Parathyroid adenoma (tissue), 2 donors: ENCODE measurements around the gene LCN9.

ENCODE experiments used
- H2AFZ ChIP-seq: fragments of 300-600 bp; sonication (generic); one replicate; pipeline ENCODE4 v1.7.0; 2017; ENCODE audit warnings: antibody characterized with exemption, mild to moderate bottlenecking
- H3K27ac ChIP-seq: fragments of 300-600 bp; sonication (generic); one replicate; pipeline ENCODE4 v1.7.0; 2017
- H3K27me3 ChIP-seq: fragments of 300-600 bp; sonication (generic); one replicate; pipeline ENCODE4 v1.7.0; 2017; ENCODE audit warnings: low read length; ENCODE audit not compliant: control insufficient read depth, insufficient read depth
- H3K36me3 ChIP-seq: fragments of 300-600 bp; sonication (generic); one replicate; pipeline ENCODE4 v1.7.0; 2017; ENCODE audit warnings: low read length; ENCODE audit not compliant: control insufficient read depth, insufficient read depth
- H3K4me1 ChIP-seq: fragments of 300-600 bp; sonication (generic); one replicate; pipeline ENCODE4 v1.7.0; 2017; ENCODE audit warnings: control low read depth
- H3K4me2 ChIP-seq: fragments of 300-600 bp; sonication (generic); one replicate; pipeline ENCODE4 v1.7.0; 2017; ENCODE audit warnings: low read length
- H3K4me3 ChIP-seq: fragments of 300-600 bp; sonication (generic); one replicate; pipeline ENCODE4 v1.7.0; 2017; ENCODE audit warnings: low read depth, low read length
- H3K79me2 ChIP-seq: fragments of 300-600 bp; sonication (generic); one replicate; pipeline ENCODE4 v1.7.0; 2017; ENCODE audit warnings: control low read depth
- H3K9ac ChIP-seq: fragments of 300-600 bp; sonication (generic); one replicate; pipeline ENCODE4 v1.7.0; 2017; ENCODE audit warnings: mild to moderate bottlenecking
- H3K9me3 ChIP-seq: fragments of 300-600 bp; sonication (generic); one replicate; pipeline ENCODE4 v1.7.0; 2017; ENCODE audit warnings: low read length; ENCODE audit not compliant: control insufficient read depth
- TF ChIP-seq, protein P1 (sequence below): fragments of 300-600 bp; sonication (generic); IDR thresholded peaks from one replicate; pipeline ENCODE4 v1.7.0; 2017; ENCODE audit warnings: antibody characterized with exemption, mild to moderate bottlenecking
- donor health status: primary hyperparathyroidism.

Gene LCN9

DNA sequence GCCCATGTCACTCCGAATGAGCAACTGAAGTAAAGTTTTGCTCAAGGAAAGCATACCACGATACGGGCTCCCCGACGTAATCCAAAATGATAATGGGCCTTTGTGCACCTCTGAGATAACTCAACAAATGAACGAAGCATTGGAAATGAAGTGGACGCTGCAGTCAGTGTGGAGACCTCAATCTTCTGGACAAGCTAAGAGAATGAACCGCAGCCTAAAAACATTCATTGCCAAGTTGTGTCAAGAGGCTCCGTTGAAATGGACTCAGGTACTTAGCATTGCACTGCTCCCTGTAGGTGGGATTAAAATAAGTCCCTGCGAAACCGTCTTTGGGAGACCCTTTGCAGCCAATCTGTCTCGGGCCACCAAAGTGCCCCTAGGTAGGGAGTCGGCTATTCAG is 3.9 kb upstream of the LCN9 start:
- Histone ChIP-seq H3K79me2 (no peaks in the 10 kb centered on the region), H3K4me2 (no peak overlapping the region), H3K4me1 (peaks cover 9% of the 10 kb centered on the region), H3K4me3 (no peak overlapping the region), H3K27me3 (no peaks in the 10 kb centered on the region), H2AFZ (no peak overlapping the region), H3K9me3 (no peaks in the 10 kb centered on the region), H3K36me3 (no peaks in the 10 kb centered on the region), H3K27ac (no peak overlapping the region), H3K9ac (no peak overlapping the region)
- TF ChIP-seq, protein P1, sequence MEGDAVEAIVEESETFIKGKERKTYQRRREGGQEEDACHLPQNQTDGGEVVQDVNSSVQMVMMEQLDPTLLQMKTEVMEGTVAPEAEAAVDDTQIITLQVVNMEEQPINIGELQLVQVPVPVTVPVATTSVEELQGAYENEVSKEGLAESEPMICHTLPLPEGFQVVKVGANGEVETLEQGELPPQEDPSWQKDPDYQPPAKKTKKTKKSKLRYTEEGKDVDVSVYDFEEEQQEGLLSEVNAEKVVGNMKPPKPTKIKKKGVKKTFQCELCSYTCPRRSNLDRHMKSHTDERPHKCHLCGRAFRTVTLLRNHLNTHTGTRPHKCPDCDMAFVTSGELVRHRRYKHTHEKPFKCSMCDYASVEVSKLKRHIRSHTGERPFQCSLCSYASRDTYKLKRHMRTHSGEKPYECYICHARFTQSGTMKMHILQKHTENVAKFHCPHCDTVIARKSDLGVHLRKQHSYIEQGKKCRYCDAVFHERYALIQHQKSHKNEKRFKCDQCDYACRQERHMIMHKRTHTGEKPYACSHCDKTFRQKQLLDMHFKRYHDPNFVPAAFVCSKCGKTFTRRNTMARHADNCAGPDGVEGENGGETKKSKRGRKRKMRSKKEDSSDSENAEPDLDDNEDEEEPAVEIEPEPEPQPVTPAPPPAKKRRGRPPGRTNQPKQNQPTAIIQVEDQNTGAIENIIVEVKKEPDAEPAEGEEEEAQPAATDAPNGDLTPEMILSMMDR = no peak

DNA sequence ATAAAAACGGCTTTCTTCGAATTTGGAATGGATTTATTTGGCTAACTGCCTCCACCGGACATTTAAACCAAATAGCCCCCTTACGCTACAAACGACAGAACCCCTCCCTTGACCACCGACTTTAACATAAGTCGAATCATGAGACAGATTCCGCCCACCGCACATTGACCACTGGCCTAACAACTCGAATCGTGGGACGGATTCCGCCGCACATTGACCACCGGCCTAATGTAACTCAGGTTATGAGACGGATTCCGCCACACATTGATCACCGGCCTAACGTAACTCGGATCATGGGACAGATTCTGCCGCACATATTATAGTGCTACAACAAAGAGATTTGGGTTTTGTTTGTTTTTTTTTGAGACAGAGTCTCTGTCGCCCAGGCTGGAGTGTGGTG is 2.7 kb upstream of the LCN9 start:
- H3K4me1 ChIP-seq = peaks cover 9% of the 10 kb centered on the region
- no peaks in the 10 kb centered on the region for H3K27me3 ChIP-seq
- TF ChIP-seq, protein P1 = no peak

DNA sequence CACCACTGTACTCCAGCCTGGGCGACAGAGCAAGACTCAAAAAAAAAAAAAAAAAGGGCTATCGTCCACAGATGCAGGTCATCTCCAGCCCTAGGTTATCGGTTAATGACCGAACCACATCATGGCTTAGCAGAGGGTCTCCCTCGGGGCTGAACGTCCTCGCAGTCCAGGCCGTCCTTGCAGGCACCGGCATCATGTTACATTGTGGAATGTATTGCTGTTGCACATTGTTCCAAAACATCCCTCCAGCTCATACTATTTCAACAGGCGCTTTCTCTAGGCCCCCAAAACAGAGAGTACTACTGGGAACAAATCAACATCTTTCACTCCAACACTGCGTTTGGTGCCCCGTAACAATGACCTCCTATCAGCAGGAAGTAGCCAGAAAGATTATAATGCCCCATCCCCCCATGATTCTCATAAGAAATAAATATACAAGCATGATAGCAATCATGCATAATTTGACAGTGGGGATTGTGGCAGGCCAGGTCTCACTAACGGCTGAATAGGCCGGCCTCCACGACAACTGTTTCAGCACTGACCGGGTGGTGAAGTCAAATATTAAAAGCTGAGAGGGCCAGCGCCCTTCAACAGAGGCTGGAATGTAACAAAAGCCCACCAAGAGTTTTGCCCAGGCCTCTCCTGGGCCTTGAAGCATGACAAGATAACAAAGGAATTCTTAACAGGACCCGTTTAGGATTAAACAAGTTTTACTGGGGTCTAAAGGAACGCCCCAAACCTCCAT is 1.1 kb upstream of the LCN9 start:
- H2AFZ ChIP-seq = peak overlapping the region; percentile 50
- peak overlapping the region; percentile 81 for H3K27ac ChIP-seq
- no peaks in the 10 kb centered on the region for H3K9me3 ChIP-seq
- no peaks in the 10 kb centered on the region for H3K27me3 ChIP-seq
- H3K9ac ChIP-seq = no peak overlapping the region
- no peaks in the 10 kb centered on the region for H3K36me3 ChIP-seq
- H3K4me3 ChIP-seq = no peak overlapping the region
- peak overlapping the region; percentile 30 for H3K4me2 ChIP-seq
- no peaks in the 10 kb centered on the region for H3K79me2 ChIP-seq
- H3K4me1 ChIP-seq = peaks cover 9% of the 10 kb centered on the region
- TF ChIP-seq, protein P1 = no peak

More for the DNA sequence above, 2.7 kb upstream of the LCN9 start:
- no peak overlapping the region for H3K4me2 ChIP-seq
- no peaks in the 10 kb centered on the region for H3K79me2 ChIP-seq
- no peak overlapping the region for H3K9ac ChIP-seq
- H3K27ac ChIP-seq = no peak overlapping the region
- no peak overlapping the region for H3K4me3 ChIP-seq
- H3K9me3 ChIP-seq = no peaks in the 10 kb centered on the region
- H2AFZ ChIP-seq = no peak overlapping the region
- no peaks in the 10 kb centered on the region for H3K36me3 ChIP-seq

DNA sequence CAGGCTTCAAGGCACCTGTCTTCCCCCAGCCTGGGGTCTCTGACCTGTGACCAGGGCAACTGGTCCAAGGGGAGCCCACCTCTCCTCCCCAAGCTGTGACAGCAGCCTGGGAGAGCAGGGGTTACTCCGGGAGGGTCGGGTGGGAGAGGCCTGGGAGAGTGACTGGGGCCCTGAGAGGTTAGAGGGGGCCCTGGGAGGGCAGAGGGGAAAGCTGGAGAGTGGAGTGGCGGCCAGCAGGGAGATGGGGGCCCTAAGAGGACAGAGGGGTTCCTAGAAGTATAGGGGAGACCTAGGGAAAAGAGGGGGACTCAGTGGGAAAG is 302 bp downstream of the LCN9 start:
- TF ChIP-seq, protein P1 = no peak
- H3K4me2 ChIP-seq = no peak overlapping the region
- H3K79me2 ChIP-seq = no peaks in the 10 kb centered on the region
- H3K27ac ChIP-seq = no peak overlapping the region
- no peaks in the 10 kb centered on the region for H3K36me3 ChIP-seq
- H3K9ac ChIP-seq = no peak overlapping the region
- H3K9me3 ChIP-seq = no peaks in the 10 kb centered on the region
- no peaks in the 10 kb centered on the region for H3K27me3 ChIP-seq
- H2AFZ ChIP-seq = no peak overlapping the region
- no peak overlapping the region for H3K4me3 ChIP-seq
- peaks cover 9% of the 10 kb centered on the region for H3K4me1 ChIP-seq

DNA sequence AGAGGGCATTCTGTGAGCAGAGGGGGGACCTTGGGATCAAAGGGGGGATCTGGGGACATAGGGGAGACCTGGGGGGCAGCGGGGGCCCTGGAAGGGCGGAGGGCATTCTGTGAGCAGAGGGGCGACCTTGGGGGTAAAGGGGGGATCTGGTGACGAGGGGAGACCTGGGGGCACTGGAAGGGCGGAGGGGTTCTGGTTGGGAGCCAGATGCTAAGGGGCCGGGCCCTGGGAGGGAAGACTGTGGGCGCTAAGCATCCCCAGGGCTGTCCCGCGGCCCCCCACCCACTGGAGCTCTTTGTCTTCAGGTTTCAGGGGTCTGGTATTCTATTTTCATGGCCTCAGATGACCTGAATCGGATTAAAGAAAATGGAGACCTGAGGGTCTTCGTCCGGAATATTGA is 748 bp downstream of the LCN9 start:
- no peaks in the 10 kb centered on the region for H3K27me3 ChIP-seq

More for the DNA sequence above, 748 bp downstream of the LCN9 start:
- TF ChIP-seq, protein P1 = no peak
- H3K4me3 ChIP-seq = no peak overlapping the region
- H3K4me2 ChIP-seq = no peak overlapping the region
- no peaks in the 10 kb centered on the region for H3K9me3 ChIP-seq
- no peak overlapping the region for H2AFZ ChIP-seq
- H3K27ac ChIP-seq = no peak overlapping the region
- H3K36me3 ChIP-seq = no peaks in the 10 kb centered on the region
- peaks cover 9% of the 10 kb centered on the region for H3K4me1 ChIP-seq
- no peak overlapping the region for H3K9ac ChIP-seq
- H3K79me2 ChIP-seq = no peaks in the 10 kb centered on the region
